HG03469 (cell line): ENCODE results near the gene MAP7.

Experiments used
- ATAC-seq: cut with Tn5 transposase; IDR thresholded peaks from one replicate; pipeline ENCODE4 v1.9.1; 2021; ENCODE audit warnings: mild to moderate bottlenecking, moderate library complexity, moderate number of reproducible peaks; ENCODE audit not compliant: unreplicated experiment

MAP7 gene

GRCh38 chr6:136566007-136566487 lies 15.8 kb upstream of the MAP7 start:
- no peak for ATAC-seq

GRCh38 chr6:136564180-136564579 lies 14.0 kb upstream of the MAP7 start:
- no peak for ATAC-seq

- no peak for ATAC-seq
Measured at GRCh38 chr6:136563386-136564152, 13.3 kb upstream of the MAP7 start.

GRCh38 chr6:136562211-136562610 lies 12.0 kb upstream of the MAP7 start:
- no peak for ATAC-seq

GRCh38 chr6:136553166-136553787 lies 3.1 kb upstream of the MAP7 start:
- no peak for ATAC-seq

GRCh38 chr6:136552054-136552453 lies 1.8 kb upstream of the MAP7 start:
- no peak for ATAC-seq

GRCh38 chr6:136551103-136551502 lies 881 bp upstream of the MAP7 start:
- ATAC-seq: no peak

GRCh38 chr6:136550045-136550329 lies 235 bp downstream of the MAP7 start:
- no peak for ATAC-seq

- ATAC-seq: no peak
Measured at GRCh38 chr6:136549300-136550044, 750 bp downstream of the MAP7 start.

- ATAC-seq: no peak
Measured at GRCh38 chr6:136548582-136549299, 1.5 kb downstream of the MAP7 start.

- ATAC-seq: no peak
Measured at GRCh38 chr6:136547871-136548270, 2.4 kb downstream of the MAP7 start.

GRCh38 chr6:136547336-136547735 lies 2.9 kb downstream of the MAP7 start:
- ATAC-seq: no peak

GRCh38 chr6:136546331-136546730 lies 3.9 kb downstream of the MAP7 start:
- no peak for ATAC-seq

GRCh38 chr6:136544326-136544725 lies 5.9 kb downstream of the MAP7 start:
- ATAC-seq: no peak

GRCh38 chr6:136541395-136541794 lies 8.8 kb downstream of the MAP7 start:
- ATAC-seq: no peak

GRCh38 chr6:136539967-136540652 lies 10.1 kb downstream of the MAP7 start:
- no peak for ATAC-seq

- no peak for ATAC-seq
Measured at GRCh38 chr6:136538836-136539235, 11.4 kb downstream of the MAP7 start.

- ATAC-seq: no peak
Measured at GRCh38 chr6:136535880-136536650, 14.2 kb downstream of the MAP7 start.

GRCh38 chr6:136535017-136535765 lies 15.0 kb downstream of the MAP7 start:
- ATAC-seq: no peak
